HTERT RPE-1 (cell line): ENCODE measurements around the gene ARSG.

Source experiments
- in situ Hi-C: fragments of 300-500 bp; cut with MboI; formaldehyde crosslinking; loops from 4 replicates; pipeline ENCODE4 v1.14.3; 2020; ENCODE audit warnings: low sequenced_read_pairs

ARSG gene

GRCh38 chr17:68443972-68444464 is 152.7 kb downstream of the ARSG start:
- in situ Hi-C loops: loop anchor here (25.0 kb wide), 1 partner anchor 182 kb away; no protein-coding TSS in a partner anchor

- in situ Hi-C loops: loop anchor here (25.0 kb wide), 1 partner anchor 183 kb away; no protein-coding TSS in a partner anchor
These were observed 154.4 kb downstream of the ARSG start for GRCh38 chr17:68445671-68446070.

GRCh38 chr17:68446626-68447041 is 155.3 kb downstream of the ARSG start:
- in situ Hi-C loops: loop anchor here (25.0 kb wide), 1 partner anchor 184 kb away; no protein-coding TSS in a partner anchor

GRCh38 chr17:68449021-68449739 is 157.9 kb downstream of the ARSG start:
- in situ Hi-C loops: loop anchor here (25.0 kb wide), 1 partner anchor 187 kb away; no protein-coding TSS in a partner anchor

GRCh38 chr17:68450391-68450790 is 159.1 kb downstream of the ARSG start:
- in situ Hi-C loops: no loop called here

- in situ Hi-C loops: no loop called here
These were observed 159.5 kb downstream of the ARSG start for GRCh38 chr17:68450801-68451200.

- in situ Hi-C loops: no loop called here
These were observed 160.5 kb downstream of the ARSG start for GRCh38 chr17:68451670-68452354.

GRCh38 chr17:68452724-68453290 is 161.5 kb downstream of the ARSG start:
- in situ Hi-C loops: no loop called here

- in situ Hi-C loops: no loop called here
These were observed 162.8 kb downstream of the ARSG start for GRCh38 chr17:68453991-68454665.

- in situ Hi-C loops: no loop called here
These were observed 164.6 kb downstream of the ARSG start for GRCh38 chr17:68455901-68456338.

- in situ Hi-C loops: no loop called here
These were observed 165.3 kb downstream of the ARSG start for GRCh38 chr17:68456339-68457167.

GRCh38 chr17:68457168-68457538 is 165.9 kb downstream of the ARSG start, which contains the start of gene WIPI1:
TSS of gene WIPI1 (minus strand) at chr17:68457496. CDS start at chr17:68457421, 75 bp downstream.
- in situ Hi-C loops: no loop called here

GRCh38 chr17:68457539-68458259 is 166.4 kb downstream of the ARSG start:
- in situ Hi-C loops: no loop called here

GRCh38 chr17:68458260-68459036 is 167.2 kb downstream of the ARSG start:
- in situ Hi-C loops: no loop called here

- in situ Hi-C loops: no loop called here
These were observed 167.8 kb downstream of the ARSG start for GRCh38 chr17:68459037-68459639.

GRCh38 chr17:68460146-68460545 is 168.9 kb downstream of the ARSG start:
- in situ Hi-C loops: no loop called here

GRCh38 chr17:68460715-68461114 is 169.4 kb downstream of the ARSG start:
- in situ Hi-C loops: no loop called here

GRCh38 chr17:68461122-68461539 is 169.8 kb downstream of the ARSG start:
- in situ Hi-C loops: no loop called here
